Erythroblast (primary cell): ENCODE data around the gene TRMT2A.

ENCODE experiments used
- GATA1 ChIP-seq: IDR thresholded peaks from 2 replicates; pipeline ENCODE4 v1.6.1; 2011; ENCODE audit warnings: low read depth, mild to moderate bottlenecking, control low read depth, low read length, moderate library complexity
- POLR2A ChIP-seq: IDR thresholded peaks from 2 replicates; pipeline ENCODE4 v1.6.1; 2011; ENCODE audit warnings: mild to moderate bottlenecking, low read length

DNA sequence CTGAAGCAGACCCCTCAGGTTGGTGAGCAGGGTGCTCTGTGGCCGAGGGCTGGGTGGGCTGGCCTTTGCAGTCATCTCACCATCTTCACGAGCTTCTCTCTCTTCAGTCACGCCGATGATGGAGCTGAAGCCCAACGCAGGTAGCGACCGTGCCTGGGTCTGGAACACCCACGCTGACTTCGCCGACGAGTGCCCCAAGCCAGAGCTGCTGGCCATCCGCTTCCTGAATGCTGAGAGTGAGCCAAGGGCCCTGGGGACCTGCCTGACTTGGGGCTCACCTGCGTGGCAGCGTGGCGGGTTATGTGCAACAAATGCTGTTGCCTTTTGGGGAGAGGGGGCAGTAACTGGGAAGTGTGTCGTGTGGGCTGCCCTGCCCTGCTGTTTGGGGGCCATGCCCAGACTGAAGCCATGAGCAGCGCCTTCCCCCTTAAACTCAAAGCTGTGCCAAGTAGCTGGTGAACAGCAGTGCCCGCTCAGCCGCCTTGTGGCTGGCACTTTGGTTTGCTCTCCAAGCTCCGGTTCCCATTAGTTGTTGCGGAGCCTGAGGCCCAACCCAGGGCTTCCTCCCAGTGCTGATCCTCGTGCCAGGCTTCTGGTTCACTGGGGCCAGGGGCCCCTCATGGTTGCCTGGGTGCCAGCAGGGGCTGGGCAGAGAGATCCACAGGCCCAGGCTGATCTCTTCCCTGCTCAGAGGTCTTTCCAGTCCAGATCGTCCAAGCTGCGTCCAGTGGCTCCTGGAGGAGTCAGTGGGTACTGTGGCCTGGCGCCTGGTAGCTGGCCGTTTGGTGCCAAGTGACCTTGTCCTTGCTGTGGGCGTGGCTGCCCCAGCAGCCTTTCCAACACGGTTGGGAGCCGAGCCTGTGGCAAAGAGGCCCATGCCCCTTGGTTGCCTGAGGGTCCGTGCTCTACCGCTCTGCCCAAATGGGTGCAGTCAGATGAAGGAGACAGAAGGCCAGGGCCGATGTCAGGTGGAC is 8.5 kb upstream of the TRMT2A start:
- no peak for TF ChIP-seq POLR2A
- no peak for TF ChIP-seq GATA1
